Trophoblast cell (in vitro differentiated cells and primary cell): ENCODE measurements around the gene PLA2G4A.

Experiments used
- DNase-seq, 2 donors: peaks; one replicate each; pipeline ENCODE4 v3.0.0-alpha.2; 2016
- H2AFZ ChIP-seq: 2 replicates; pipeline ENCODE4 v1.6.1; 2013; ENCODE audit warnings: low read length, moderate library complexity, mild to moderate bottlenecking; ENCODE audit not compliant: insufficient read depth, poor library complexity
- H2AK5ac ChIP-seq: 2 replicates; pipeline ENCODE4 v1.6.1; 2013; ENCODE audit warnings: mild to moderate bottlenecking, low read length
- H2BK120ac ChIP-seq: 2 replicates; pipeline ENCODE4 v1.6.1; 2013; ENCODE audit warnings: low read length, mild to moderate bottlenecking, moderate library complexity; ENCODE audit not compliant: insufficient read depth, poor library complexity
- H2BK12ac ChIP-seq: 2 replicates; pipeline ENCODE4 v1.6.1; 2013; ENCODE audit warnings: mild to moderate bottlenecking, low read length, moderate library complexity
- H2BK5ac ChIP-seq: 2 replicates; pipeline ENCODE4 v1.6.1; 2013; ENCODE audit warnings: low read length, low read depth, moderate library complexity, mild to moderate bottlenecking; ENCODE audit not compliant: poor library complexity
- H3K14ac ChIP-seq: 2 replicates; pipeline ENCODE4 v1.6.1; 2013; ENCODE audit warnings: mild to moderate bottlenecking, low read length
- H3K18ac ChIP-seq: 2 replicates; pipeline ENCODE4 v1.6.1; 2013; ENCODE audit warnings: mild to moderate bottlenecking, low read length
- H3K23ac ChIP-seq: 2 replicates; pipeline ENCODE4 v1.6.1; 2013; ENCODE audit warnings: low read length
- H3K27ac ChIP-seq: 2 replicates; pipeline ENCODE4 v1.5.1; 2013; ENCODE audit warnings: low read depth, mild to moderate bottlenecking, inconsistent platforms, low read length, moderate library complexity
- H3K27me3 ChIP-seq: 2 replicates; pipeline ENCODE4 v1.6.1; 2013; ENCODE audit warnings: inconsistent platforms, mild to moderate bottlenecking, low read length, moderate library complexity; ENCODE audit not compliant: insufficient read depth
- H3K36me3 ChIP-seq, 2 experiments: 1 replicate in 1 of 2; 2 replicates in 1 of 2; pipeline ENCODE4 v1.6.1; 2013; ENCODE audit warnings: low read length in 2 of 2, mild to moderate bottlenecking in 2 of 2, moderate library complexity in 1 of 2; ENCODE audit not compliant: insufficient read depth in 2 of 2, control insufficient read depth in 1 of 2
- H3K4ac ChIP-seq: 2 replicates; pipeline ENCODE4 v1.6.1; 2013; ENCODE audit warnings: low read depth, mild to moderate bottlenecking, low read length, moderate library complexity
- H3K4me1 ChIP-seq, 2 experiments: 1 replicate in 1 of 2; 2 replicates in 1 of 2; pipeline ENCODE4 v1.6.1; 2013; ENCODE audit warnings: low read length in 2 of 2, mild to moderate bottlenecking in 2 of 2, moderate library complexity in 1 of 2; ENCODE audit not compliant: insufficient read depth in 2 of 2, control insufficient read depth in 1 of 2
- H3K4me2 ChIP-seq: 2 replicates; pipeline ENCODE4 v1.6.1; 2013; ENCODE audit warnings: inconsistent platforms, mild to moderate bottlenecking, low read length, moderate library complexity
- H3K4me3 ChIP-seq: 2 replicates; pipeline ENCODE4 v1.5.1; 2013; ENCODE audit warnings: mild to moderate bottlenecking, low read depth, low read length, inconsistent platforms
- H3K79me1 ChIP-seq: one replicate; pipeline ENCODE4 v1.6.1; 2013; ENCODE audit warnings: low read length
- H3K79me2 ChIP-seq: 2 replicates; pipeline ENCODE4 v1.6.1; 2013; ENCODE audit warnings: low read length, mild to moderate bottlenecking; ENCODE audit not compliant: control insufficient read depth, insufficient read depth, poor library complexity
- H3K9ac ChIP-seq: 2 replicates; pipeline ENCODE4 v1.6.1; 2013; ENCODE audit warnings: mild to moderate bottlenecking, low read length
- H3K9me3 ChIP-seq: 2 replicates; pipeline ENCODE4 v1.6.1; 2013; ENCODE audit warnings: low read depth, mild to moderate bottlenecking, control low read depth, inconsistent platforms, low read length; ENCODE audit not compliant: insufficient read depth
- H4K12ac ChIP-seq: 2 replicates; pipeline ENCODE4 v1.6.1; 2013; ENCODE audit warnings: low read depth, mild to moderate bottlenecking, low read length, moderate library complexity
- H4K8ac ChIP-seq: 2 replicates; pipeline ENCODE4 v1.6.1; 2013; ENCODE audit warnings: low read depth, mild to moderate bottlenecking, low read length, moderate library complexity
- H4K91ac ChIP-seq: one replicate; pipeline ENCODE4 v1.6.1; 2013; ENCODE audit warnings: low read depth, mild to moderate bottlenecking, low read length, moderate library complexity
- WGBS: extraction: QIAGEN DNeasy Blood & Tissue Kit; methylation state at CpG from one replicate; pipeline ENCODE4 v1.1.7; 2013; ENCODE audit warnings: missing lambda C conversion rate; ENCODE audit not compliant: insufficient read length, insufficient coverage; ENCODE audit errors: extremely low coverage; 5-methylcytosine and 5-hydroxymethylcytosine counted together

Gene PLA2G4A

GRCh38 chr1:186858923-186859322 lies 30.2 kb downstream of the PLA2G4A start:
- no peaks in the 10 kb centered on the region for H3K79me1 ChIP-seq
- H3K36me3 ChIP-seq: no peaks in the 10 kb centered on the region
- H3K9me3 ChIP-seq: no peaks in the 10 kb centered on the region
- no peak overlapping the region for H3K4ac ChIP-seq
- no peak overlapping the region for H3K14ac ChIP-seq
- no peaks in the 10 kb centered on the region for H3K27me3 ChIP-seq
- no peak overlapping the region for H2BK120ac ChIP-seq
- H3K4me3 ChIP-seq: no peak overlapping the region
- no peaks in the 10 kb centered on the region for H3K79me2 ChIP-seq
- H3K27ac ChIP-seq: no peak overlapping the region
- H4K8ac ChIP-seq: no peak overlapping the region
- no peak overlapping the region for H3K23ac ChIP-seq
- no peak overlapping the region for H3K4me2 ChIP-seq
- no peak overlapping the region for H4K91ac ChIP-seq
- no peak overlapping the region for H4K12ac ChIP-seq
- H3K4me1 ChIP-seq: no peaks in the 10 kb centered on the region
- no peak overlapping the region for H2AK5ac ChIP-seq
- H2BK5ac ChIP-seq: no peak overlapping the region
- no peak overlapping the region for H2AFZ ChIP-seq
- no peak overlapping the region for H3K9ac ChIP-seq
- no peak for DNase-seq
- H2BK12ac ChIP-seq: no peak overlapping the region
- H3K18ac ChIP-seq: no peak overlapping the region

- H3K36me3 ChIP-seq: no peaks in the 10 kb centered on the region
- H3K9ac ChIP-seq: no peak overlapping the region
- no peak overlapping the region for H2BK5ac ChIP-seq
- H3K27me3 ChIP-seq: no peaks in the 10 kb centered on the region
- no peak overlapping the region for H2BK120ac ChIP-seq
- H3K79me2 ChIP-seq: no peaks in the 10 kb centered on the region
- no peak overlapping the region for H3K23ac ChIP-seq
- no peaks in the 10 kb centered on the region for H3K4me1 ChIP-seq
- no peak overlapping the region for H4K91ac ChIP-seq
- WGBS: no CpG with 5 or more reads among the region's 2 CpGs
- no peaks in the 10 kb centered on the region for H3K79me1 ChIP-seq
- H2AFZ ChIP-seq: no peak overlapping the region
- no peak overlapping the region for H2AK5ac ChIP-seq
- no peak overlapping the region for H3K14ac ChIP-seq
- no peak overlapping the region for H4K8ac ChIP-seq
- H3K27ac ChIP-seq: no peak overlapping the region
- H3K18ac ChIP-seq: no peak overlapping the region
- no peak for DNase-seq
- no peak overlapping the region for H2BK12ac ChIP-seq
- no peak overlapping the region for H3K4ac ChIP-seq
- no peak overlapping the region for H3K4me3 ChIP-seq
- no peaks in the 10 kb centered on the region for H3K9me3 ChIP-seq
- no peak overlapping the region for H3K4me2 ChIP-seq
- no peak overlapping the region for H4K12ac ChIP-seq
Observed at GRCh38 chr1:186859995-186860394, 31.2 kb downstream of the PLA2G4A start.

- H2AFZ ChIP-seq: no peak overlapping the region
- no peak overlapping the region for H3K14ac ChIP-seq
- no peak overlapping the region for H2AK5ac ChIP-seq
- no peak overlapping the region for H3K4ac ChIP-seq
- no peak overlapping the region for H3K4me2 ChIP-seq
- no peak overlapping the region for H4K91ac ChIP-seq
- H3K79me1 ChIP-seq: no peaks in the 10 kb centered on the region
- H3K79me2 ChIP-seq: no peaks in the 10 kb centered on the region
- no peak overlapping the region for H3K4me3 ChIP-seq
- H3K23ac ChIP-seq: no peak overlapping the region
- DNase-seq: no peak
- no peak overlapping the region for H3K27ac ChIP-seq
- no peak overlapping the region for H4K12ac ChIP-seq
- no peak overlapping the region for H2BK5ac ChIP-seq
- no peaks in the 10 kb centered on the region for H3K4me1 ChIP-seq
- no peak overlapping the region for H2BK120ac ChIP-seq
- no peaks in the 10 kb centered on the region for H3K9me3 ChIP-seq
- H3K27me3 ChIP-seq: no peaks in the 10 kb centered on the region
- H4K8ac ChIP-seq: no peak overlapping the region
- H3K9ac ChIP-seq: no peak overlapping the region
- H2BK12ac ChIP-seq: no peak overlapping the region
- H3K36me3 ChIP-seq: no peaks in the 10 kb centered on the region
- H3K18ac ChIP-seq: no peak overlapping the region
- WGBS: no CpG with 5 or more reads among the region's 1 CpG
Observed at GRCh38 chr1:186864296-186864695, 35.5 kb downstream of the PLA2G4A start.

- Histone ChIP-seq H3K4me1 (no peaks in the 10 kb centered on the region), H3K9ac (no peak overlapping the region), H3K79me1 (no peaks in the 10 kb centered on the region), H3K4me3 (no peak overlapping the region), H2AK5ac (no peak overlapping the region), H4K8ac (no peak overlapping the region), H3K4me2 (no peak overlapping the region), H4K91ac (no peak overlapping the region), H3K23ac (no peak overlapping the region), H2BK12ac (no peak overlapping the region), H3K27ac (no peak overlapping the region), H3K18ac (no peak overlapping the region), H2AFZ (no peak overlapping the region), H3K9me3 (no peaks in the 10 kb centered on the region), H3K79me2 (no peaks in the 10 kb centered on the region), H3K36me3 (no peaks in the 10 kb centered on the region), H3K14ac (no peak overlapping the region), H4K12ac (no peak overlapping the region), H2BK5ac (no peak overlapping the region), H3K27me3 (no peaks in the 10 kb centered on the region), H3K4ac (no peak overlapping the region), H2BK120ac (no peak overlapping the region)
- DNase-seq: no peak
- WGBS: no CpG with 5 or more reads among the region's 1 CpG
Observed at GRCh38 chr1:186865253-186865652, 36.5 kb downstream of the PLA2G4A start.
